Esophagus muscularis mucosa (tissue), 3 donors: ENCODE data around the gene UBE3D.

Experiments used
- CTCF ChIP-seq, 3 experiments: fragments of 200-600 bp in 2 of 3; fragments of 450-650 bp in 1 of 3; sonication (generic) in 2 of 3; IDR thresholded peaks; one replicate each; pipeline ENCODE4 v1.5.1; 2017 to 2019; ENCODE audit warnings: antibody characterized with exemption in 3 of 3, mild to moderate bottlenecking in 2 of 3, moderate library complexity in 1 of 3
- POLR2A ChIP-seq: fragments of 450-650 bp; IDR thresholded peaks from one replicate; pipeline ENCODE4 v1.6.1; 2017; ENCODE audit warnings: antibody characterized with exemption, moderate library complexity, mild to moderate bottlenecking, low read depth

GRCh38 chr6:83083476-83083875 is 17.8 kb upstream of the UBE3D start:
- TF ChIP-seq POLR2A = no peak
- TF ChIP-seq CTCF (IDR thresholded peaks at IDR 0.05) = no peak
